Activated CD4-positive, alpha-beta T cell treated with anti-CD3 and anti-CD28 coated beads, Interleukin-2, Interleukin-4, amounts not matched to agents 100 ng/mL and 50 ng/mL, durations not matched to agents 16 hours and 8 hours (primary cell): Measurements from ENCODE around the gene SPRED2.
"Not testable (repeated sequence)": the region's sequence is repeated elsewhere in the genome, so short reads cannot be mapped to it uniquely, and the experiment has no call there.

Experiments used
- DNase-seq: peaks from one replicate; pipeline ENCODE4 v3.0.0-alpha.2; 2020; ENCODE audit warnings: low spot score

Gene SPRED2

GRCh38 chr2:65340898-65341681, 91.3 kb downstream of the SPRED2 start:
- no peak for DNase-seq

GRCh38 chr2:65339648-65340047, 92.8 kb downstream of the SPRED2 start:
- no peak for DNase-seq

GRCh38 chr2:65338830-65339495, 93.4 kb downstream of the SPRED2 start:
- DNase-seq: not testable (repeated sequence)

GRCh38 chr2:65337915-65338314, 94.5 kb downstream of the SPRED2 start:
- not testable (repeated sequence) for DNase-seq

DNA sequence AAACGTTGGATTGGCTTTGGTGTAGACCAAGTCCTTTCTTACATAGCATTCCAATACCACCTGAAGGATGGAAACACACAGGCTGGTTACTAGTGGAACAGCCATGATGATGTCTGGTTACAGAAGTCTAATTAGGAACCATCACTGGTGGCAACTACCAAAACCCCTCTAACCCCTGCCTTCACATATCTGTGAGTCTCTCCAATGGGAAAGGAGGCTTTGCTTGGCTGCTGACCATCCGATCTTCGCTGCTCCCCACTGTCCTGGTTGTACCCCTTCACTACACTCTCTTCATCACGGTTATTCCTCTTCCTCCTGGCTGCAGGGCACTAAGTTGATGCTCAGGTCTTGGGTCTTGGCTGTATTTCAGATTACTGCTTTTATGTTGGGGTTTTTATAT, 97.7 kb downstream of the SPRED2 start:
- DNase-seq: no peak

DNA sequence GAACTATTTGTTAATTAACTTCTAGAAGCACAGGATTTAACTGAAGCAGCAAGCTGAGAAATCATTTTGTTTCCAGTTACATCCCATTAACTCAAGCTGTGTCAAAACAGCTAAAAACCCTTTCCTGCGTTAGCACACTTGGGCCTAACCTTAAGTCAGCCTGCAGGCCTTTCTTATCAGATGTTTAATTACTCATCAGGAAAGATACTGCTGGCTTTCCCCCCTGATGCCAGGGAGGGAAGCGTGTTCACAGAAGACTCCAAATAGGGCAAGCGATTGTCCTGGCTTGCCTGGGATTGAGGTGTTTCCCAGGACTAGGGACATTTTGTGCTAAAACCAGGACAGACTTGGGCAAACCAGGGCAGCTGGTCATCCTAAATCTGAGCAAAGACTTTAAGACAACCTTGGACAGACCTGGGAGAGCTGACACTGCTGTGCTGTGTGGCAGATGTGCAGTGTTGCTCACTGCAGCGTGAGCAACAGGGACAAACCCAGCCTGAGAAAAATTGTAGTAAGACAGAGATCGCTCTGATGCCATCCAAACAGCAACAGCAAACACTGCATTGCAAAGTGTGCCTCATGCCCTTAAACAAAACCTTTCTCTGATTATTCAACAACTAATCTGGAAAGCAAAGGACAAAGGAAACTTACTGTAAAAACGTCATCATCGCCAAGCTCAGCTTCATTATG, 100.9 kb downstream of the SPRED2 start:
- DNase-seq: no peak

DNA sequence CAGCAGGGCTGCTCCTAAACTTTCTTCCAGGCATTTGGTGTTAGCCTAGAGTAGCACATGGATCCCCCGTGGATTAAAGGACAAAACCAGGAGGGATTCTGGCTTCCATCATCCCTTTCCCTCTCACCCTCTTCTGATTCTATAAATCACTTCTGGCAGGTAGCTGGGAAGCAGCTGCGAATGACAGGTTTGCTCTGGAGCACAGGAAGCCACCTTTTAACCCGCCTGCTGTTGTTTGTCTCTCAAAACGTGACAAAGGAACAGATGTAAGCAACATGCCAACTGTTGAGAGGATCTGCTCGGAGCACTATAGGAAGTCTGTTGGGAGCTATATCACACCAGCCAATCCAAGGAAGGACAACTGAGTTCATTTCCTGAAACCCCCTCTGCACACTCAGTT, 102.9 kb downstream of the SPRED2 start:
- no peak for DNase-seq

GRCh38 chr2:65326276-65326675, 106.1 kb downstream of the SPRED2 start:
- no peak for DNase-seq

DNA sequence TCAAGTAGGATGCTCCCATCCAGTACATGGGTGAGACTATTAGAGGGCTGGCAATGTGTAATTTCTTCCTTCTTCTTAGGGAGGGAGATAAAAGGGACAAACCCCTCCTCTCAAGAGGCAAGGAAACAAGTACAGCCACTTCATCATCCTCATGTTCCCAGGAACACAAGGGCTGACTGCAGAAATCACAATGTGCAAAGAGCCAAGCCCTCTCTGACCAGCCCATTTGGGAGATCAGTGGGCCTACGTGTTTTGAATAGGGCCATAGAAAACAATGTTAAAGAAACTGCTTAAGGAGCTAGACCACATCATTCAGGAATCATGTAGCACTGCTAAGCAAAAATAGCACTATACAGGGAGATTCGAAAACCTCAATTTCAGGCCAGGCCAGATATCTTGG, 107.3 kb downstream of the SPRED2 start:
- DNase-seq: no peak

DNA sequence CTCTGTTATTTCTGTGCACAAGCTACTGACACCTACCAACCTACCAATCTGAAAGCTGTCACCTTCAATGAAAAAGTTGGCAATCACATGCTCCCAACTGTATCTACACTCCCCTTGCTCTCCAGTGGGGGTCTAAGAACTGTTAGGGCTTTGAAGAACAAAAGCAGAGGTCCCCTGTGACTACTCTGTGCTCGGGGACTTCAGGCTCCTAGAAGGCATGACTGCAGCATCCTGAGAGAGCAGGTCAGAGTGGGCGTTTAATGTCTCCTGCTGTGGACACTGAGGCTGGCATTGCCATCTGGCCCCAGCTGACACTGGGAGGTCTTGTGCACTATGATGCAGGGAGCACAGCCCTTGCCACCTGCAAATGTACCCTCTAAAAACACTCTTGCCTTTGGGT, 111.5 kb downstream of the SPRED2 start:
- DNase-seq: no peak

DNA sequence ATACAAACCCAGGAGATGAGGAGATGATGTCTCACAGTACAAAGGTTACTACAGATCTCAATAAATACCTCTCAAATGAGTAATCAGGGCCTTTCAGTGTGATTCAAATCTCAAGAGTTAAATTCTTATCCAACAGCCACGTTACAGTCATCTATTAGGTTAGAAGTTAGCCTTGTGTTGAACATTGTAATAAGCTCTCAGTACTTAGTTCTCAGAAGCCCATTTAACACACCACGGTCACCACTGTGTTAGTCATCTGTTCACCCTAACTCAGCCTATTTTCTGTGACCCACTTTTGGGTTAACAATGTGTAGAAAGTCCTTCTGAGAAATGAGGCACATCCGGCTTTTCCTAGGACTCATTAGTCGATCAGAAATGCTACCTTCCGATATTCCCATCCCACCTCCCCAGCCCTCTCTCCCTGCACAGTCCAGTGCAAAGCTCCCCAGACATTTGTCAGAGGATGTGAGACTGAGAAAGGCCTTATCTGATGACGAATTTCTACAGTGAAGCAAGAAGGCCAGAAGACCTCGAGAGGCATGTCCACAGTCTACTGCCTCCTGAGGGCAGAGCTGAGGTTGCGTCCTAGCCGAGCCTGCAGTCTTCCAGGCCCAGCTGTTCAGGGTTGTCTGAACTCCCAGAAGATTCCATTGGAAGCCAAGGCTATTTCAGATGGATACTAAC, 112.2 kb downstream of the SPRED2 start:
- DNase-seq: peak; percentile 84

DNA sequence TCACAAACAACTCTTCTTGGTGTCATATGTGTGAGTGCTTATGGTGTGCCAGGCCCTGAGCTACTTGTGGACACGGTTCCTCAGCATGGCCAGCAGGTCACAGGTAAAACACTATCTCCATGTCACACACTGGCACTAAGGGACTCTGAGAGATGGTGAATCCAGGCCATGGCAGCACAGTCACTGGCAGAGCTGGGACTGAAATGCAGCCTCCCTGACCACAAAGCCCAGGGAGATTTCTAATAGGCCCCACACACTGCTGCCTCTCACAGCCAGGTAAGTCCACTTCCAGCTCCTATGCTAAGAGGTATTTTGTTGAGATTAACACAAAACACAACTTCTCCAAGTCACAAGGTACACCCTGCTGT, 112.7 kb downstream of the SPRED2 start:
- no peak for DNase-seq

DNA sequence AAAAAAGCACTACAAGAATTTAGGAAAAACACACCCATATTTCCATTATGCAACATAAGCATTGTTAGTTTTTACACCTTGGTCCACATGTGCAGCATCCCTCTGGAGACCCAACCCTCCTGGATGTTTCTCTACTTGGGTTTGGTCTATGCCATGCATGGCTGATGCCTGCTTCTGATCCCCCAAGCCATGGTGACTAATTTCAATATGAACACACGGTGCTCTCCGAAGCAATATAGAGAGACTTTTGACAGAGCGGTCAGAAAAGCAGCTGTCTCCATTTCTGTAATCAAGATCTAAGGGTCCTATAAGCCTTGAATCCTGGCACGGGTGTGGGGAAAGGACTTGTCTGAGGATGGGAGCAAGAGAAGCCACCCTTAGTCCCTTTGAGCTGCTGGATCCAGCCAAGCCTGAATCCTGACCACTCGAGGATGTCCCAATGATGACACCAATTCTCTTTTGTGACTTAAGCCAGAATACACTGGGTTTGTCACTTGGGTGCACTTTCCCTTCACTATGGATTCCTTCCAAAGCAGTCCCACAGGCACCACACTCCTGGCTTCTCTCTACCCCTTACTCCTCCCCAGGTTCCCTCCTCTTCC, 113.2 kb downstream of the SPRED2 start:
- peak; percentile 60 for DNase-seq

DNA sequence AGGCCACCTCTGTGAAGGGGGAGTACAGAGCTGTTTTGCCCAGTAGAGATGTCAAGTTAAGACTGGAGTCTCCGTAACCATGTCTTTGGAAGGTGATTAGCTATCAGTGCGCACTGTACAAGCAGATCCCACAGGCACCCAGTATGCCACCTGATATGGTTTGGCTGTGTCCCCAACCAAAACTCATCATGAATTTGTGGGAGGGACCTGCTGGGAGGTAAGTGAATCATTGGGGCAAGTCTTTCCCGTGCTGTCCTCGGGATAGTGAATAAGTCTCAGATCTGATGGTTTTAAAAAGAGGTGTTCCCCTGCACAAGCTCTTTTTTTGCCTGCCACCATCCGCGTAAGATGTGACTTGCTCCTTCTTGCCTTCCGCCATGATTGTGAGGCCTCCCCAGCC, 114.6 kb downstream of the SPRED2 start:
- no peak for DNase-seq

GRCh38 chr2:65317351-65317750, 115.0 kb downstream of the SPRED2 start:
- not testable (repeated sequence) for DNase-seq

DNA sequence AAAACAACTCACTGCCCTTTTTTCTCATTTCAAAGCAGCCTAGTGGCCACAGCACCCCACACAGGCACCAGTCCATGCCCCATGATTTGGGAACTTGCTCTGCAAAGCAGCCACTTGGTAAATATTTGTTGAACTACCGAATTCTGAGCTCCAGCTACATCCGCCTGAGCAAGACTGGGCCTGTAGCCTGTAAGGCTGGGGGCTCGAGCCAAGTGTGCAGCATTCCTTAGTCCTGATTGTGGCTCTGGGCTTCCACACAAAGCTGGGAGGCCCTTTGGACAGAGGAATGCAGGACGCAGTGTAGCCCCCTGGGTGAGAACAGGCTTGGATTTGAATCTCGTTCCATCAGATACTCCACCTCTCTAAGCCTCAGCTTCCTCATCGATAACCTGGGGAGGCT, 116.3 kb downstream of the SPRED2 start:
- no peak for DNase-seq

DNA sequence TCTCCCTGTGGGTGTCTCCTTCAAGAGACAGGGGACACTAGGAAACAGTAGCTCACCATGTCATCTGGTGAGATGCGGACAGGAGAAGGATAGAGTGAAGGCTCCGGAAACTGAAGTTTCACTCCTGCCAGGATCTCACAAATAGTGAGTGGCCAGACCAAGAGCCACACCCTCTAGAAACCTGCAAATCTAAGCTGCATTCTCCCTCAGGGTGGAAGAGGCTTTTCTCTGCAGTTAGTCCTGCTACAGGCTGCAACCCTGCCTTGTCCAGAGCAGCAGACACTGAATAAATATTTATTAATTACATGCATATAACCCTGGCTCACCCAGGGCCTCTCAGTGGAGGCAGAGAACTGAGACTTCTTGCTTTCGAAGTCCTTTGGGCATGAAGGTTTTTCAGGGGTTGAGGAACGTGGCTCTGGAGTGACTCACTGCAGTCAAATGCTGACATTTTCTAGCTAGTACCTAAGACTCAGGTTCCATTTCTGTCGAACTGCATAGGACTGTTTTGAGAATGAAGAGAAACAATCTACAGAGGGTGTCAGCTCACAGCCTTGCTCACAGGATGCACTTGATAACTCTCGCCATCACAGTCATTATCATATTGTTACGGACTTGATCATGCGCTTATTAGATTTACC, 117.5 kb downstream of the SPRED2 start:
- DNase-seq: no peak

DNA sequence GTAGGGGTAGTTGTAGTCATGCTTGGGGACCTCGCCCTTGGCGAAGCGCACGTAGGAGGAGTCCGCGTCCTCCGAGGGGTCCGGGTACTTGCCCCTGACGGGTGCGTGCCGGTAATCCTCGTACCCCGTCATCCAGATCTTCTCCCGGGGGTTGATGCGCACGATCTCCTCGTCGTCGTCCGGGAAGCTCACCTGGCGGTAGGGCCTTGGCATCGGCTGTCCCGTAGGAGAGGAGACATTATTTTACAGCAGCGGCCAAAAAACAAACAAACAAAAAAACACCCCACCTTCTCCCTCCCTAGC, 118.5 kb downstream of the SPRED2 start:
- no peak for DNase-seq

GRCh38 chr2:65313126-65313953, 119.1 kb downstream of the SPRED2 start:
- no peak for DNase-seq

DNA sequence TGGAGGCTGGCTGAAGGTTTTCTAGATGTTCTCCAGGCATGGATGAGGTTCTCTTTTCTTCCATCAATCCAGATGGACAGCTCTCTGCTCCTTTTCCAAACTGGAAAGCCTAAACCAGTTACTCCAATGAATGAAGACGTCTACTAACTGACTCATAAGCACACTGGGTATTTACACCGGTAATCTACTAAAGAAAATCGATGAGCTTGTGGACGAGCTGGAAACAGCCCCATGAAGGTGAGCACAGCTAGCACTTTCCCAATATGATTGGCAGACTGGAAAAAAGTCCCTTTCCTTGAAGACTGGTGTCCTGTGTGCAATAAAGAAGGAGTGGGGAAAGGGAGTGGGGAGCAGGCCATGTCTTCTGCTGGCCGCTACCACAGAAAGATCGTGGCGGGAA, 120.8 kb downstream of the SPRED2 start:
- no peak for DNase-seq

- no peak for DNase-seq
These were observed 121.3 kb downstream of the SPRED2 start for GRCh38 chr2:65311049-65311448.
